ENCODE data around the gene RBBP5.

Gene RBBP5

DNA sequence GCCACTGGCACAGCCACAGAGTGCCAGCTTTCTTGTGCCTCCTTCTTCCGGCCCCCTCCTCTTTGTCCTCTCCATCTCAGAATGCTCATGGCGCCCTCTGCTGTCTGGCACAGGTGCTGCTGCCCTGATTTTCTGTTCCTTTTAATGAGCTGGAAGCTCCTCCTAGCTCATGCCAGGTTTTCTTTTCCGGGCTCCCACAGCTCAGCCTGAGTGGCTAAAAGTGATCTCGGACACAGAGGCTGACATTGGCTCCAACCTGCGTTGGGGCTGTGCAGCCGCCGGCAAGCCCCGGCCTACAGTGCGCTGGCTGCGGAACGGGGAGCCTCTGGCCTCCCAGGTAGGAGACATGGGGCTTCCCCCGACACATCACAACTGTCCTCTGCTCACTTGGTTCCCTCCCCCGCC is 60.1 kb downstream of the RBBP5 start:
- DNase-seq = peak; percentile 81 to 98 (median 90)
- intact Hi-C loops (cut with DNase I) = loop anchor here (1.0 kb wide), 1 partner anchor 72 kb away; no protein-coding TSS in a partner anchor

DNA sequence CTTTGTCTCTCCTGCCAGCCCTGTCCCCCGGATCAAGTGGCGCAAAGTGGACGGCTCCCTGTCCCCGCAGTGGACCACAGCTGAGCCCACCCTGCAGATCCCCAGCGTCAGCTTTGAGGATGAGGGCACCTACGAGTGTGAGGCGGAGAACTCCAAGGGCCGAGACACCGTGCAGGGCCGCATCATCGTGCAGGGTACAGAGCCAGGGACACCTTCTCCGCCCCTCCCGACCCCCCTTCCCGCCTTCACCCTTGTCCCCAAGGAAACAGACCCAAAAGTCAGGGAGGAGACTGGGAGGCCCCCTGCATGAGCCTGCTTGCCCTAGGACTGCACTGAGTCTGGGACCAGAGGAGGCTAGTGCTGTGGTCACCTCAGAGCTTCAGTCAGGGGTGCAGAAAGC is 60.6 kb downstream of the RBBP5 start:
- intact Hi-C loops (cut with DNase I) = loop anchor here (1.0 kb wide), 1 partner anchor 72 kb away; no protein-coding TSS in a partner anchor
- DNase-seq = peak in 2 of 10 donors; percentile 74 to 81

DNA sequence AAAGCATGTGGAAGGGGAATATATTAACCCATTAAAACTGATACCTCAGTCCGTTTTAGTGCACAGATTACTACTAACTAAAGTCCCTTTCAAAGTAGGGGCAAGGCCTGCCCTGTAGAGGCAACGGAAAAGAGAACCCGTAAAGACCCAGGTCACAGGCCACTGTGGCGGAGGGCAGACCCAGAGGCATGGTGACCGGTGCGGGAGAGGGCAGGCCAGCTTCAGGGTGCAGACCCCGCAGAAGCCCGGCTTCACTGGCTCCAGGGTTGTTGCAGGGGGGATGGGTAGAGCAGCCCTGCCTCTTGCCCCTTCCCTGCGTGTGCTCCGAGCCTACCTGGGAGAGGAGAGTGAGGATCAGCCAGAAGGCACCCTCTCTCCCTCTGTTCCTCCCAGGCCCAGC is 61.0 kb downstream of the RBBP5 start:
- DNase-seq = peak in 1 of 10 donors; percentile 72
- intact Hi-C loops (cut with DNase I) = loop anchor here (1.0 kb wide), 1 partner anchor 71 kb away; no protein-coding TSS in a partner anchor

- DNase-seq = peak in 2 of 10 donors; percentile 32 to 50
- intact Hi-C loops (cut with DNase I) = no loop called here
Measured at GRCh38 chr1:205059660-205060059, 62.1 kb downstream of the RBBP5 start.

DNA sequence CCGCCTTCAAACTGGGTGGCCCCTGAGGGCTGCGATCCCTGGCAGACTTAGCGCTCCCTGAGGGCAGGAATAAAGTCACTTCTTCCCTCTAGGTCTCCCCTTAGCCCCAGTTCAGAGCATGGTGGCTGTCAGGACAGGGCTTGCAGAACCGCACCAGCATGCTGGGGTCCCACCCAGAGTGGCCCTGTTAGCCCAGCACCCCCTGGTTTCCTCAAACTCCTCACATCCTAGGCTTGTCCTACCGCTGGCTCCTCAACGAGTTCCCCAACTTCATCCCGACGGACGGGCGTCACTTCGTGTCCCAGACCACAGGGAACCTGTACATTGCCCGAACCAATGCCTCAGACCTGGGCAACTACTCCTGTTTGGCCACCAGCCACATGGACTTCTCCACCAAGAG is 62.9 kb downstream of the RBBP5 start:
- intact Hi-C loops (cut with DNase I) = no loop called here

DNA sequence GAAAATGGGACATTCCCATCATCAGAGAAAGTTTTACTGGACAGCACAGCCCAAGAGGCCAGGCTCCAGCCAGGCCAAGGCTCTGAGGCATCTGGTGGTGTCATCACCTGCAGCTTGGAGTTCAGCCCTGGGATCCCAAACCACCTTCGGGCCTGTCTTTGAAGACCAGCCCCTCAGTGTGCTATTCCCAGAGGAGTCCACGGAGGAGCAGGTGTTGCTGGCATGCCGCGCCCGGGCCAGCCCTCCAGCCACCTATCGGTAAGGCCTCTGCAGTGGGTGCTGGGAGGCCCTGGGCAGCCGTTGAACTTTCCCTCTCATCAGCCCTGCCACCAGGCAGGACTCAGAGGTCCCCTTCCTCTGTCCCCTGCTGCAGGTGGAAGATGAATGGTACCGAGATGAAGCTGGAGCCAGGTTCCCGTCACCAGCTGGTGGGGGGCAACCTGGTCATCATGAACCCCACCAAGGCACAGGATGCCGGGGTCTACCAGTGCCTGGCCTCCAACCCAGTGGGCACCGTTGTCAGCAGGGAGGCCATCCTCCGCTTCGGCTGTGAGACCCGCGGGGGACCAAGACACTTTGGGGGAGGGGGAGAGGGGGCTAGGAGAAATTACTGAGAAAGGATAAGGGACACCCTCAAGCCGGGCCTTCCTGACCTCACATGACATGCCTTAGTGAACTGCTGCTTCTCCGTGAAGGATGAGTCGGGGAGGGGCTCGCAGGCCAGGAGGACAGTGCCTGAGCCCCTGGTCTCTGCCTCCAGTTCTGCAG is 63.8 kb downstream of the RBBP5 start:
- DNase-seq = peak in 1 of 10 donors; percentile 62
- intact Hi-C loops (cut with DNase I) = no loop called here

More for the DNA sequence above, 62.9 kb downstream of the RBBP5 start:
- DNase-seq = peak in 1 of 10 donors; percentile 81

DNA sequence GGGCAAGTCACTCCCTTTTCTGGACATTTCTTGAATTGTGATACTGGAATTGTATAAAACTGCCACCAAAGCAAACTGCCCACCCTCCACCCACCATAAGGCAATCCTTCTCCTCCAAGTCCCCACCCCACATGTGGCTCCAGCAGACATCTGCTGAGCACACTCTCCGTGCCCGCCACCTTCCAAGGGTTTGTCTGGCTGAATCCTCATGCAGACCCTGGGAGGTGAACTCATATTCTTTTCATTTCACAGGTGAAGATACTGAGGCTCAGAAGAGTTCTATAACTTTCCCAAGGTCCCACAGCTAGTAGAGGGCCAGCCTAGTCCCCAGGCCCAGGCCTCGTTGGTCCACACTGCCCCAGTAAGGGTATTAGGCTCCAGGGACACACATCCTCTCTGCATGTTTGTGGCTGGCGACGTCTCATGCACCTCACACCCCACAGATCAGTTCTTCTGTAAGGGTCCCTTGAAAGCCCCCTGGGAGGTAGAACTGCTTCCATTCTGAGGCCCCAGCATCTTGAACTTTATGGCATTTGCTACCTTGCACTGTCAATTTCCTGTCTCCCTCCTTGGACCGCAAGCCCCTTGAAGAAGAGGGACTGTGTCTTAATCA is 64.7 kb downstream of the RBBP5 start:
- peak in 2 of 10 donors; percentile 65 to 72 for DNase-seq
- intact Hi-C loops (cut with DNase I) = no loop called here

GRCh38 chr1:205056188-205056611 is 65.6 kb downstream of the RBBP5 start:
- intact Hi-C loops (cut with DNase I) = no loop called here
- peak in 2 of 10 donors; percentile 37 to 72 for DNase-seq

DNA sequence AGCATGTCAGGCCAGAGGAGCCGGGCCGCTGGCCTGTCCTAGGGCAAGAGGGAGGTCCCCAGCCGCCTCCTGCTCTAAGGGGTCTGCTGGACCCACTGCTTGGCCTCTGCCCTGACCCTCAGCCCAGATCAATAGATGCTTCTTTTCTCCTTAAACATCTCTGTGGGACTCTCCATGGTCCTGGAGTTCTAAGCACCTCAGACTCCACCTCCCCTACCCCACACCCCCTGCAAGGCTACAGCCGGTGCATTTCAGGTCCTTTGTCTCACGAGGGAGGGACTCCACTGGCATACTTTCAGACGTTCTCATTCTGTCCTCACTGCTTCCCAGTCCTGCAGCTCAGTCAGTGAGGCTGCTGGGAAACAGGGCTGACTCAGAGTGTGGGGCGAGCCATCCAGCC is 67.8 kb downstream of the RBBP5 start:
- DNase-seq = no peak
- intact Hi-C loops (cut with DNase I) = no loop called here

GRCh38 chr1:205053296-205053695 is 68.5 kb downstream of the RBBP5 start:
- intact Hi-C loops (cut with DNase I) = no loop called here
- no peak for DNase-seq

GRCh38 chr1:205052690-205053089 is 69.1 kb downstream of the RBBP5 start:
- peak in 1 of 10 donors; percentile 40 for DNase-seq
- intact Hi-C loops (cut with DNase I) = no loop called here

- intact Hi-C loops (cut with DNase I) = loop anchor here (10.0 kb wide), 1 partner anchor 205 kb away; no protein-coding TSS in a partner anchor
- peak in 8 of 10 donors; percentile 43 to 92 (median 69) for DNase-seq
Measured at GRCh38 chr1:205049479-205049878, 72.3 kb downstream of the RBBP5 start.

DNA sequence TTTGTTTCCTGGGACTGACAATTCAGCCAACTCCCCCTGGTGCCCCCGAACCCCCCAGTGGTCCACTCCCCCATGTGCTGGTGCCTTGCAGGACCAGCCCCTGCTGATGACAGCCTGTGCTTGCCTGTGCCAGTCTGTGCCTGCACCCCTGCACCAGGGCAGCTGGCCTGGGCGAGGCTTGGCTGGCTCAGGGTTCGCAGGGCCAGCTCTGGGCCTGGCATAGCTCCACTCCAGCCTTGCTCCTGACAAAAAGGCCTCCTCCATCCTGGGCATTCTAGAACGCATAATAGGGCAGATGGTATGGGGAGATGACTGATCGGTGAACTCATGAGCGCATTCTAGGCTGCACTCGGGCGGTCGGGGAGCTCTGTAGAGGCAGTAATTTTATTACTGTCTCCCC is 73.4 kb downstream of the RBBP5 start:
- peak; percentile 80 to 99 (median 89) for DNase-seq
- intact Hi-C loops (cut with DNase I) = loop anchor here (10.0 kb wide), 1 partner anchor 206 kb away; no protein-coding TSS in a partner anchor

DNA sequence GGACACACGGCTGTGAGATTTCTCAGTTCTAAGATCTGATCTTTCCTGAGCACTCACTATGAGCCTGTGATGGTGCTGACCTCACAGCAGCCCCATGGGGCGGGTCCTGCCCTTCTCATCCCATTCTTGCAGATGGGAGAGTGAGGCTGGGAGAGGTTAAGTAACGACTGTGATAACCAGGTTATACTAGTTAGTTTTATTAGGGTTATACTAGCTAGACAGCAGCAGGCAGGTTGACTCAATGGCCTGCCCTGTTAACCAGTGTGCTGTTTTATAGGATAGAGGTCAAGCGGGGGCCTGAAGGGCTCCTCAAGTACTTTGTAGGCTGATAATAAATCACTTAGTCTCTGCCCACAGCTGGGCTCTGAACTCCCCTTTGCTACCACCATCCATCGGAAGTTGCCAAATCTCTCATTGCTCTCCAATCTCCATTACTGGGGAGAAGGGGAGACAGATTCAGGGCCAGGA is 74.0 kb downstream of the RBBP5 start:
- intact Hi-C loops (cut with DNase I) = loop anchor here (10.0 kb wide), 1 partner anchor 207 kb away; no protein-coding TSS in a partner anchor
- peak in 3 of 10 donors; percentile 55 to 92 (median 69) for DNase-seq

DNA sequence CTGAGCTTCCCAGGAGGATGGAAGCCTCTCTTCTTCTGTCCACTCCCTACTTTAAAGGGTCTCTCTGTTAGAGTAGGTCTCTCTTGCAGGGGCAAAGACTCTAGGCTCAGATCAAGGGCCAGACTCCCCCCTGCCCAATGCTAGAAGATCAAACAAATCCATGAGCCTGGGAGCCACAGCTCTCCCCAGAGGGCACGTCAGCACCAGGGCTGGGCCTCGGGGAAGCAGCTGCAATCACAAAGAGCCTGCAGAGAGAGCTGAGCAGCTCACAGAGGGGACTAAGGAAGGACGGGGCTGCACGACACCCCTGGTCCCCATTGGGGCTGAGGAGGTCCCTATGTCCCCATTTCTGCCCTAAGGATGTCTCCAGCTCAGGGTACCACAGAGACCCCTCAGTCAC is 74.9 kb downstream of the RBBP5 start:
- intact Hi-C loops (cut with DNase I) = loop anchor here (10.0 kb wide), 1 partner anchor 208 kb away; no protein-coding TSS in a partner anchor
- DNase-seq = peak in 8 of 10 donors; percentile 52 to 96 (median 70)

- peak in 1 of 10 donors; percentile 81 for DNase-seq
- intact Hi-C loops (cut with DNase I) = loop anchor here (10.0 kb wide), 1 partner anchor 210 kb away; no protein-coding TSS in a partner anchor
Measured at GRCh38 chr1:205045146-205045545, 76.6 kb downstream of the RBBP5 start.

DNA sequence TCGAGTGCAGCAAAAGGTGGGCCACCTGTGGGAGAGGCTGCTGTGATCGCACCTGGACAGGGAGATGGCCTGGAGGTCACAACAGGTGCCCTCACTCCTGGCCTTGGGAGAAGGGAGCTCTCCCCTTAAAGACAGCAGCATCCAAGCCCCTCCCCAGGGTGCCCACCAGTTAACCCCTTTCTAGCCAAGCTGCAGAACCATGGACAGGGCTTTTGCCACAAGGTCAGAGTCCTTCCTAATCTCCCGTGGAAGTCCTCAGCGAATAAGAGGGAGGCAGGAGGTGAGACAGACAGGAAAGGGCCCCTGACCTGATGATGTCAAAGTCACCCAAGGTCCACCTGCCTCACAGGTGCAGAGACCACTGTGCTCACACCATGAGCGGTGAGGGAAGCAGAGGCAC is 77.0 kb downstream of the RBBP5 start:
- DNase-seq = no peak
- intact Hi-C loops (cut with DNase I) = loop anchor here (10.0 kb wide), 1 partner anchor 210 kb away; no protein-coding TSS in a partner anchor

DNA sequence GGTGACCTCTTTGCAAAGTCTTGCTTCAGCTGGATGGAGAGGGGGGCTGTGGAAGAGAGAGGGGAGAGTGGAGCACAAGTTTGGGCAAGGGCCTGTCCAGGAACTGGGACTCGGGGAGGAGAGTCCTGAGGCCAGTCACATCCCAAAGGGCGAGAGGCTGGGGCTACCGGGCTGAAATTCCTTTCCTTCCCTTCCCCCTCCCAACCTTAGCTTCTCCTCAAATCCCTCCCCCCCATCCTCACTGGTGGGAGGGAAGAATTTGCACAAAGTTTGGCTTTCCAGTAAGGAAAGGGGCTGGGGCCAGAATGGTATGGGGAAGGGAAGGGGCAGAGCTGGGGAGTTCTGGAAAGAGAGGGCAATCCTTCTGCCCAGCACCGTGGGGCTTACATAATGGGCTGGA is 77.9 kb downstream of the RBBP5 start:
- intact Hi-C loops (cut with DNase I) = loop anchor here (10.0 kb wide), 1 partner anchor 211 kb away; no protein-coding TSS in a partner anchor

GRCh38 chr1:205042911-205043806 is 78.6 kb downstream of the RBBP5 start, which contains the start of gene CNTN2:
Gene CNTN2, plus strand, starts transcription at chr1:205043212. Its CDS starts 9,974 bp downstream, at chr1:205053186.
- DNase-seq = peak; percentile 82 to 98 (median 88)
- intact Hi-C loops (cut with DNase I) = loop anchor here (10.0 kb wide), 1 partner anchor 212 kb away; no protein-coding TSS in a partner anchor

More for the DNA sequence above, 77.9 kb downstream of the RBBP5 start:
- DNase-seq = no peak
